NCI-H146 (cell line): ENCODE results near the gene MINDY3.
A peak's percentile ranks its signal among the peaks of the same experiment; 100 is the strongest.
"Not testable (repeated sequence)": the region's sequence is repeated elsewhere in the genome, so short reads cannot be mapped to it uniquely, and the experiment has no call there.

Source experiments
- DNase-seq: peaks from one replicate; lab custom pipeline; 2025; lab: John Stamatoyannopoulos, UW

Gene MINDY3

GRCh38 chr10:15780353-15781135 is 79.8 kb downstream of the MINDY3 start:
- no peak for DNase-seq

GRCh38 chr10:15775513-15775912 is 84.8 kb downstream of the MINDY3 start:
- no peak for DNase-seq

- not testable (repeated sequence) for DNase-seq
Measured at GRCh38 chr10:15774534-15774933, 85.8 kb downstream of the MINDY3 start.

GRCh38 chr10:15764892-15765454 is 95.3 kb downstream of the MINDY3 start:
- no peak for DNase-seq

GRCh38 chr10:15763006-15763405 is 97.3 kb downstream of the MINDY3 start:
- DNase-seq = no peak

- not testable (repeated sequence) for DNase-seq
Measured at GRCh38 chr10:15762239-15762638, 98.1 kb downstream of the MINDY3 start.

- not testable (repeated sequence) for DNase-seq
Measured at GRCh38 chr10:15761224-15761623, 99.1 kb downstream of the MINDY3 start.

GRCh38 chr10:15760681-15761080 is 99.6 kb downstream of the MINDY3 start:
- DNase-seq = no peak

GRCh38 chr10:15759265-15759664 is 101.0 kb downstream of the MINDY3 start:
- DNase-seq = no peak

- DNase-seq = no peak
Measured at GRCh38 chr10:15758618-15759017, 101.7 kb downstream of the MINDY3 start.

GRCh38 chr10:15754937-15755336 is 105.4 kb downstream of the MINDY3 start:
- DNase-seq = no peak

GRCh38 chr10:15751046-15751445 is 109.3 kb downstream of the MINDY3 start:
- DNase-seq = no peak

- no peak for DNase-seq
Measured at GRCh38 chr10:15748126-15748525, 112.2 kb downstream of the MINDY3 start.

GRCh38 chr10:15747632-15748031 is 112.7 kb downstream of the MINDY3 start:
- DNase-seq = no peak

- no peak for DNase-seq
Measured at GRCh38 chr10:15745751-15746150, 114.6 kb downstream of the MINDY3 start.

GRCh38 chr10:15744217-15744865 is 116.0 kb downstream of the MINDY3 start:
- DNase-seq = peak; percentile 76

GRCh38 chr10:15743443-15743842 is 116.9 kb downstream of the MINDY3 start:
- DNase-seq = no peak

- no peak for DNase-seq
Measured at GRCh38 chr10:15742836-15743235, 117.5 kb downstream of the MINDY3 start.

- DNase-seq = no peak
Measured at GRCh38 chr10:15742102-15742501, 118.2 kb downstream of the MINDY3 start.

GRCh38 chr10:15741581-15741980 is 118.7 kb downstream of the MINDY3 start:
- DNase-seq = no peak

GRCh38 chr10:15740261-15740660 is 120.0 kb downstream of the MINDY3 start:
- DNase-seq = no peak

- DNase-seq = no peak
Measured at GRCh38 chr10:15739254-15739970, 120.9 kb downstream of the MINDY3 start.
